HEK293T (cell line): Measurements from ENCODE around the gene PRKCH.

Experiments
- ARNT ChIP-seq: fragments of 450-650 bp; IDR thresholded peaks from 2 replicates; pipeline ENCODE4 v1.6.1; 2017; ENCODE audit warnings: mild to moderate bottlenecking
- BHLHE40 ChIP-seq: fragments of 450-650 bp; IDR thresholded peaks from 2 replicates; pipeline ENCODE4 v1.6.1; 2016; ENCODE audit warnings: mild to moderate bottlenecking, moderate library complexity, borderline replicate concordance
- CTBP1 ChIP-seq: fragments of 450-650 bp; IDR thresholded peaks from 2 replicates; pipeline ENCODE4 v1.6.1; 2016; ENCODE audit warnings: borderline replicate concordance
- ELF4 ChIP-seq: fragments of 450-650 bp; IDR thresholded peaks from 2 replicates; pipeline ENCODE4 v1.6.1; 2017; ENCODE audit warnings: antibody characterized with exemption
- FOXA1 ChIP-seq: fragments of 450-650 bp; IDR thresholded peaks from 2 replicates; pipeline ENCODE4 v1.6.1; 2016; ENCODE audit warnings: mild to moderate bottlenecking
- FOXM1 ChIP-seq: fragments of 450-650 bp; IDR thresholded peaks from 2 replicates; pipeline ENCODE4 v1.6.1; 2017; ENCODE audit warnings: mild to moderate bottlenecking, borderline replicate concordance
- HDGF ChIP-seq: fragments of 450-650 bp; IDR thresholded peaks from 2 replicates; pipeline ENCODE4 v1.6.1; 2017; ENCODE audit warnings: antibody characterized with exemption, borderline replicate concordance
- LEF1 ChIP-seq: fragments of 450-650 bp; IDR thresholded peaks from 2 replicates; pipeline ENCODE4 v1.6.1; 2017; ENCODE audit warnings: mild to moderate bottlenecking, borderline replicate concordance
- NFRKB ChIP-seq: fragments of 450-650 bp; IDR thresholded peaks from 2 replicates; pipeline ENCODE4 v1.6.1; 2016; ENCODE audit warnings: mild to moderate bottlenecking, moderate library complexity
- SP1 ChIP-seq: fragments of 450-650 bp; IDR thresholded peaks from 2 replicates; pipeline ENCODE4 v1.6.1; 2017
- SUZ12 ChIP-seq: fragments of 450-650 bp; IDR thresholded peaks from 2 replicates; pipeline ENCODE4 v1.6.1; 2016; ENCODE audit warnings: mild to moderate bottlenecking
- ZNF384 ChIP-seq: fragments of 450-650 bp; IDR thresholded peaks from 2 replicates; pipeline ENCODE4 v1.6.1; 2016
- TF ChIP-seq, protein P1 (sequence below): fragments of 450-650 bp; IDR thresholded peaks from 2 replicates; pipeline ENCODE4 v1.6.1; 2016

DNA sequence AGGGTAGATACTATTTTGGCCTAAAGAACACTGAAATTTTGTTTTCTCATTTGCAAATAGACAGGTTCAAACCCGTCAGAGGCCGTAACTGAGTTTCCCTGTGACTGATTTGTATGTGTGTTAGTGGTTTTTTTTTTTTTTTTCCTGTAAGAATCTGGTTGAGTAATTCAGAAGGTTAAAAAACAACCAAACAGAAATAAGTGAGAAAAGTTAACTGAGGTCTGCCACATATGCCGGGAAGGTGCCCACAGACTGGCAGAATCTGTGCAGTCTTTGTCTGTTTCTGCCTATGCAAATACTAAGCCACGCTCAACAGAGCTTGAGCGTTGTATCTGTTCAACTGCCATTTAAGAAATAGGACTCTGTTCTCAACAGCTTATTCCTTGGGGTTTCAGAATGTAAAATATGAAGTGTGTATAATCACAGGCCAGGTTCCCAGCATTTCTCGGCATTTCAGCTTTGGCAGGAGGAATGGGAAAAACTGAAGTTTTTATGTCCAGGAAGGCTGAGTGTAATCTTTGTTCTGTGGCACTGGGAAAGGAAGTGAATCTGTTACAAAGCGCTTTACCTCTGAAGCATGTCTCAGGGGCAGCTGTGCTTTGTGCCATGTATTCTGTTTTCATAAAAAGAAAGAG is 181.9 kb downstream of the PRKCH start:
- TF ChIP-seq FOXM1 (no peak), ELF4 (no peak), FOXA1 (no peak), BHLHE40 (no peak), ARNT (no peak), HDGF (no peak), LEF1 (no peak), SP1 (no peak), ZNF384 (no peak), NFRKB (no peak), CTBP1 (no peak), SUZ12 (no peak)
- TF ChIP-seq, protein P1, sequence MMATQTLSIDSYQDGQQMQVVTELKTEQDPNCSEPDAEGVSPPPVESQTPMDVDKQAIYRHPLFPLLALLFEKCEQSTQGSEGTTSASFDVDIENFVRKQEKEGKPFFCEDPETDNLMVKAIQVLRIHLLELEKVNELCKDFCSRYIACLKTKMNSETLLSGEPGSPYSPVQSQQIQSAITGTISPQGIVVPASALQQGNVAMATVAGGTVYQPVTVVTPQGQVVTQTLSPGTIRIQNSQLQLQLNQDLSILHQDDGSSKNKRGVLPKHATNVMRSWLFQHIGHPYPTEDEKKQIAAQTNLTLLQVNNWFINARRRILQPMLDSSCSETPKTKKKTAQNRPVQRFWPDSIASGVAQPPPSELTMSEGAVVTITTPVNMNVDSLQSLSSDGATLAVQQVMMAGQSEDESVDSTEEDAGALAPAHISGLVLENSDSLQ, result no peak
